GM23338 (cell line): ENCODE results near the gene PAK4. TPM values are rescaled to one million over a fixed set of nuclear protein-coding genes. Genes with fewer than 3 reads are reported as not detected.

Source experiments
- ATAC-seq: fragments of 200-7000 bp; cut with Tn5 transposase; 3 replicates; pipeline ENCODE4 v1.9.1; 2020
- DNase-seq: peaks from one replicate; pipeline ENCODE4 v3.0.0-alpha.2; 2015; ENCODE audit warnings: low spot score
- H2AFZ ChIP-seq: fragments of 200-600 bp; sonication (generic); 2 replicates; pipeline ENCODE4 v1.8.0; 2016; ENCODE audit warnings: antibody characterized with exemption, mild to moderate bottlenecking, moderate library complexity
- H3F3A ChIP-seq: fragments of 200-600 bp; sonication (generic); replicated peaks from 2 replicates; pipeline ENCODE4 v1.8.0; 2017; ENCODE audit warnings: antibody characterized with exemption, mixed run types, low read depth
- H3K27ac ChIP-seq: fragments of 200-600 bp; sonication (generic); 2 replicates; pipeline ENCODE4 v1.6.1; 2016; ENCODE audit warnings: low read depth
- H3K27me3 ChIP-seq: fragments of 200-600 bp; sonication (generic); 2 replicates; pipeline ENCODE4 v1.8.0; 2016; ENCODE audit warnings: mild to moderate bottlenecking, mixed run types, moderate library complexity; ENCODE audit not compliant: insufficient read depth
- H3K36me3 ChIP-seq: fragments of 200-600 bp; sonication (generic); 2 replicates; pipeline ENCODE4 v1.8.0; 2016; ENCODE audit warnings: mild to moderate bottlenecking; ENCODE audit not compliant: insufficient read depth
- H3K4me1 ChIP-seq: fragments of 200-600 bp; sonication (generic); 2 replicates; pipeline ENCODE4 v1.8.0; 2016; ENCODE audit warnings: mild to moderate bottlenecking, moderate library complexity; ENCODE audit not compliant: insufficient read depth
- H3K4me2 ChIP-seq: fragments of 200-600 bp; sonication (generic); 2 replicates; pipeline ENCODE4 v1.7.1; 2017; ENCODE audit warnings: mixed run types
- H3K4me3 ChIP-seq: fragments of 200-600 bp; sonication (generic); 2 replicates; pipeline ENCODE4 v1.6.1; 2016; ENCODE audit warnings: mixed run types
- H3K79me2 ChIP-seq: fragments of 200-600 bp; sonication (generic); replicated peaks from 2 replicates; pipeline ENCODE4 v1.8.0; 2017; ENCODE audit warnings: mild to moderate bottlenecking; ENCODE audit not compliant: insufficient read depth
- H3K9me2 ChIP-seq: fragments of 200-600 bp; sonication (generic); 2 replicates; pipeline ENCODE4 v1.8.0; 2017; ENCODE audit not compliant: insufficient read depth
- H4K20me1 ChIP-seq: fragments of 200-600 bp; sonication (generic); replicated peaks from 2 replicates; pipeline ENCODE4 v1.8.0; 2017; ENCODE audit warnings: mild to moderate bottlenecking; ENCODE audit not compliant: insufficient read depth
- H3K27ac Mint-ChIP-seq: 2 replicates; pipeline ENCODE4 v1.8.0; 2020; ENCODE audit warnings: inconsistent platforms, mild to moderate bottlenecking, moderate library complexity, mixed read lengths
- H3K27me3 Mint-ChIP-seq: 3 replicates; pipeline ENCODE4 v1.8.0; 2022; ENCODE audit warnings: low read depth, mild to moderate bottlenecking, moderate library complexity, mixed read lengths, inconsistent platforms; ENCODE audit not compliant: insufficient read depth, poor library complexity
- H3K36me3 Mint-ChIP-seq: 3 replicates; pipeline ENCODE4 v1.8.0; 2021; ENCODE audit warnings: low read depth, mild to moderate bottlenecking, inconsistent platforms, moderate library complexity, mixed read lengths
- H3K4me1 Mint-ChIP-seq: 3 replicates; pipeline ENCODE4 v1.8.0; 2020; ENCODE audit warnings: mild to moderate bottlenecking, inconsistent platforms, mixed read lengths
- H3K4me3 Mint-ChIP-seq: 3 replicates; pipeline ENCODE4 v1.8.0; 2021; ENCODE audit warnings: moderate library complexity, mild to moderate bottlenecking, inconsistent platforms, mixed read lengths
- H3K9me3 Mint-ChIP-seq: 3 replicates; pipeline ENCODE4 v1.8.0; 2020; ENCODE audit warnings: moderate library complexity, mild to moderate bottlenecking, inconsistent platforms, mixed read lengths
- CREB1 ChIP-seq: fragments of 250-450 bp; sonication (Bioruptor Pico); IDR thresholded peaks from 2 replicates; pipeline ENCODE4 v1.5.0; 2020; ENCODE audit warnings: low read depth, mild to moderate bottlenecking, moderate library complexity
- CTCF ChIP-seq, 2 experiments: fragments of 200-600 bp in 1 of 2; sonication (generic) in 1 of 2; conservative IDR thresholded peaks; 2 replicates each; pipeline versions ENCODE4 v1.5.1 to v1.6.1; 2016 to 2017; ENCODE audit warnings: antibody characterized with exemption in 2 of 2, low read depth in 2 of 2, mild to moderate bottlenecking in 2 of 2, moderate library complexity in 1 of 2
- ETS1 ChIP-seq: IDR thresholded peaks from 2 replicates; pipeline ENCODE4 v1.6.1; 2016; ENCODE audit warnings: antibody characterized with exemption
- EZH2 ChIP-seq: fragments of 200-600 bp; sonication (generic); IDR thresholded peaks from one replicate; pipeline ENCODE4 v1.8.0; 2017; ENCODE audit warnings: antibody characterized with exemption, mild to moderate bottlenecking, low read depth; ENCODE audit not compliant: unreplicated experiment
- EZH2phosphoT487 ChIP-seq: fragments of 200-600 bp; sonication (generic); IDR thresholded peaks from one replicate; pipeline ENCODE4 v1.8.1; 2018; ENCODE audit warnings: antibody characterized with exemption; ENCODE audit not compliant: unreplicated experiment
- NANOG ChIP-seq: IDR thresholded peaks from 2 replicates; pipeline ENCODE4 v1.6.1; 2016; ENCODE audit warnings: antibody characterized with exemption, borderline replicate concordance
- POLR2AphosphoS5 ChIP-seq: IDR thresholded peaks from 2 replicates; pipeline ENCODE4 v1.6.1; 2016; ENCODE audit warnings: antibody characterized with exemption, low read depth
- STAT1 ChIP-seq: IDR thresholded peaks from one replicate; pipeline ENCODE4 v1.6.1; 2016; ENCODE audit warnings: antibody characterized with exemption; ENCODE audit not compliant: unreplicated experiment
- ZNF114 ChIP-seq: fragments of 250-450 bp; sonication (Bioruptor Pico); IDR thresholded peaks from 2 replicates; pipeline ENCODE4 v1.5.0; 2020; ENCODE audit warnings: mild to moderate bottlenecking, moderate library complexity
- ZNF331 ChIP-seq: fragments of 250-450 bp; sonication (Bioruptor Pico); IDR thresholded peaks from 2 replicates; pipeline ENCODE4 v1.5.0; 2020; ENCODE audit warnings: low read depth, mild to moderate bottlenecking, moderate library complexity
- ZNF462 ChIP-seq: fragments of 250-450 bp; sonication (Bioruptor Pico); IDR thresholded peaks from 2 replicates; pipeline ENCODE4 v1.5.0; 2020; ENCODE audit warnings: mild to moderate bottlenecking, moderate library complexity
- polyA plus RNA-seq: library from polyadenylated mRNA; unstranded; fragments of >200 nt; fragmentation: Nextera tagmentation; extraction: Ambion mirVana; gene quantifications from 2 replicates; pipeline ENCODE4 v1.2.1, GENCODE V29; 2016
- total RNA-seq: library from RNA; depleted of rRNA; stranded (reverse); fragments of >200 nt; shearing (Covaris generic); gene quantifications from 2 replicates; pipeline ENCODE4 v1.2.3, GENCODE V29; 2014

Gene PAK4
- total and polyA plus RNA-seq, 2 experiments from 2014 or later: 28.7 to 35.4 TPM

- peaks cover 5% of the 10 kb centered on the region; the same call in 1 of the 2 replicates for H4K20me1 ChIP-seq
- H3K36me3 ChIP-seq: no peaks in the 10 kb centered on the region
- Mint-ChIP-seq H3K4me3 (no peak overlapping the region), H3K4me1 (peaks cover 29% of the 10 kb centered on the region), H3K9me3 (no peaks in the 10 kb centered on the region), H3K27me3 (peaks cover 13% of the 10 kb centered on the region), H3K36me3 (no peaks in the 10 kb centered on the region; the same call in 2 of the 3 replicates), H3K27ac (0 out of 2 replicates have a peak overlapping the region, but pooled peaks have one; percentile 24)
- no peak for TF ChIP-seq POLR2AphosphoS5
- no peak for TF ChIP-seq STAT1
- no peak for TF ChIP-seq ZNF114 (CRISPR knock-in tag)
- no peak for TF ChIP-seq ETS1
- H3K27me3 ChIP-seq: no peaks in the 10 kb centered on the region
- no peaks in the 10 kb centered on the region for H3F3A ChIP-seq
- H3K9me2 ChIP-seq: no peaks in the 10 kb centered on the region
- peaks cover 3% of the 10 kb centered on the region; the same call in 1 of the 2 replicates for H3K4me1 ChIP-seq
- no peak overlapping the region for H3K4me3 ChIP-seq
- no peak for DNase-seq
- H3K79me2 ChIP-seq: peaks cover 38% of the 10 kb centered on the region
- no peak overlapping the region for H3K27ac ChIP-seq
- ATAC-seq: no peak
- H3K4me2 ChIP-seq: no peak overlapping the region
- no peak overlapping the region for H2AFZ ChIP-seq
Measured at GRCh38 chr19:39160523-39160861, 34.9 kb downstream of the PAK4 start.

DNA sequence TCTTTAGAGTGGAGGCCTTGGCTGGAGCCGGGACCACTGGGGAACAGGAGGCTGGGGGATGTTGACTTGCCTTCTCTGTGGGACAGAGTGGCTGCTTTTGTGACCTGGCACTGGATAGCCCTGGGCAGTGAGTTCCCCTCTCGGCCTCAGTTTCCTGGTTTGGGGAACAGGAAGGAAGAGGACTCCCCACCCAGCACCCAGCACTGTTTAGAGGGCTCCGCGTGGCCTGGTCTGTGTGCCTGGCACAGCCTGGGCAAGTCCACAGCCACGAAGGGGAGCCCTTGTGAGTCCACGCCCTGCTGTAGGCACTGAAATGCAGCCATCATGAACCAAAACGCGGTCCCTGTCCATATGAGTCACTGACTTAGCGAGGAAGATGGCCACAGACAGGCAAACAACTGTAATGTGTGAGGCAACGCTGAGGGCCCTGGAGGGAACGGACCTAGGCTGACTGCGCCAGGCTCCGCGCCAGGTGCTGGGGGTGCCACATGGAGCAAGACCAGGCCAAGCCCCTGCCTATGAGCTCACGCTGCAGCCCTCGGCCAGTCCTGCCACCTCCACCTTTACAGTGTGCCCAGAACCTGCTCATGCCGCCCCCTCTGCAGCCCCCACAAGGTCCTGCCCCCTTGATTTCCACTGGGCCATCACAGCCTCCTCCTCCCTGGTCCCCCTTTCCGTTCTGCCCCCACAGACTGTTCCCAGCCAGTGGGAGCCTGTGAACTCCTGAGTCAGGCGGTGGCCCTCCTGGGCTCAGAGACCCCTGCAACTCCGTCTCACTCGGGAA, 35.5 kb downstream of the PAK4 start:
- Histone ChIP-seq H3K36me3 (no peaks in the 10 kb centered on the region), H3K9me2 (no peaks in the 10 kb centered on the region), H3K4me1 (no peaks in the 10 kb centered on the region; the same call in 1 of the 2 replicates), H4K20me1 (peaks cover 11% of the 10 kb centered on the region), H3F3A (no peaks in the 10 kb centered on the region), H3K4me3 (no peak overlapping the region), H3K79me2 (peaks cover 38% of the 10 kb centered on the region), H3K27ac (no peak overlapping the region), H3K27me3 (no peaks in the 10 kb centered on the region), H3K4me2 (no peak overlapping the region), H2AFZ (no peak overlapping the region)
- Mint-ChIP-seq H3K27ac (no peak overlapping the region), H3K27me3 (peaks cover 13% of the 10 kb centered on the region), H3K9me3 (no peaks in the 10 kb centered on the region), H3K4me1 (peaks cover 23% of the 10 kb centered on the region), H3K4me3 (no peak overlapping the region), H3K36me3 (no peaks in the 10 kb centered on the region; the same call in 2 of the 3 replicates)
- ATAC-seq (no peak), DNase-seq (no peak)
- TF ChIP-seq ZNF331 (no peak), ZNF462 (no peak), CREB1 (CRISPR knock-in tag) (no peak), EZH2 (no peak), NANOG (no peak), EZH2phosphoT487 (no peak), CTCF (conservative IDR thresholded peaks at IDR 0.05; ENCODE audit: low read depth in 2 of 2) (no peak), STAT1 (no peak), ETS1 (no peak)
